ENCODE measurements around the gene CCSER2. TPM values are rescaled to one million over a fixed set of nuclear protein-coding genes. Genes with fewer than 3 reads are reported as not detected.

The CCSER2 gene
- total RNA-seq, 2 experiments from 2014 or later, result 56.9 to 57.5 TPM

DNA sequence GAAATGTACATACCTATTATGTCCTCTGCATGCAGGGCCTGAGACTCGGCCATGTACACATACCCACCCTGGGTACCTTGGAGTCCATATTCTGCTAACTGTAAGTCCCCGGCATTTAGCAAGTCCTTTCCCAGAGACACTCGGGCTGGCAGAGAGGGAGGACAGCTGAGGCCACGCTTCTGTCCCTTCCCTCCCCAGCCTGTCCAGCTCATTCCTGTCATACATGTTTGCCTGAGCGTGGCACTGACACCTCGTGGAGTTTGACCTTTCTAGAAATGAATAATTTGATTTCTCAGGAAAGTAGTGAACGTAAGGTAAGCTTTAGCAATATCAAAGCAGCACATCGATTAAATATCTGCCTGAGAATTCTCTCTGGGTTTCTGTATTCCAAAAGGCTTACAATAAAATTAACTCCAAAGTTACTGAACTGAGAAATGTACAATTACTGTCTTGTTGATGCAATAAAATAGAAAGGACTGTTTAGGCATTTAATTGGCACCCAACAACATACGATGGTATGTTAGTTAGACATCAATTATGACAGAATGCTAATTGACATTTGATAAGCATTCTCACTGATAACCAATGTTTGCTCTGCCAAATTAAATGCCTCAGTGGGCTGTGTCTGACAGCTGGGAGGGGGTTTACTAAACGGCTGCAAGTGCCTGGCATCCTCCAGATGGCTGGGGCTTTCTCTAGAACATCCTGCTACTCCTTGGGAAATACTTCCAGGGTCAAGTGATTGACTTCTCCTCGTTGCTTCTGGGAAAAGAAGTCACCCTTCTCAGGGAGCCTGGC lies 221.2 kb downstream of the CCSER2 start:
- no peaks in the 10 kb centered on the region for H3K36me3 Mint-ChIP-seq (ENCODE audit: low read depth)

GRCh38 chr10:84550756-84551436 lies 222.5 kb downstream of the CCSER2 start:
- ATAC-seq, result no peak
- intact Hi-C loops (cut with micrococcal nuclease), result no loop called here
- no peak for DNase-seq
- POLR2A ChIA-PET, result no interaction called here
- Mint-ChIP-seq H3K27me3 (peaks cover 9% of the 10 kb centered on the region), H3K36me3 (ENCODE audit: low read depth) (no peaks in the 10 kb centered on the region), H3K4me3 (no peak overlapping the region), H3K4me1 (ENCODE audit: low read depth) (no peaks in the 10 kb centered on the region), H3K9me3 (no peaks in the 10 kb centered on the region), H3K27ac (no peak overlapping the region)
- CTCF ChIA-PET, result interaction anchor here (0.6 to 4.8 kb wide), 5 partner anchors 13 to 348 kb away, joined by 3 to 60 read pairs (median 8); no protein-coding TSS in a partner anchor
- TF ChIP-seq, protein P1, sequence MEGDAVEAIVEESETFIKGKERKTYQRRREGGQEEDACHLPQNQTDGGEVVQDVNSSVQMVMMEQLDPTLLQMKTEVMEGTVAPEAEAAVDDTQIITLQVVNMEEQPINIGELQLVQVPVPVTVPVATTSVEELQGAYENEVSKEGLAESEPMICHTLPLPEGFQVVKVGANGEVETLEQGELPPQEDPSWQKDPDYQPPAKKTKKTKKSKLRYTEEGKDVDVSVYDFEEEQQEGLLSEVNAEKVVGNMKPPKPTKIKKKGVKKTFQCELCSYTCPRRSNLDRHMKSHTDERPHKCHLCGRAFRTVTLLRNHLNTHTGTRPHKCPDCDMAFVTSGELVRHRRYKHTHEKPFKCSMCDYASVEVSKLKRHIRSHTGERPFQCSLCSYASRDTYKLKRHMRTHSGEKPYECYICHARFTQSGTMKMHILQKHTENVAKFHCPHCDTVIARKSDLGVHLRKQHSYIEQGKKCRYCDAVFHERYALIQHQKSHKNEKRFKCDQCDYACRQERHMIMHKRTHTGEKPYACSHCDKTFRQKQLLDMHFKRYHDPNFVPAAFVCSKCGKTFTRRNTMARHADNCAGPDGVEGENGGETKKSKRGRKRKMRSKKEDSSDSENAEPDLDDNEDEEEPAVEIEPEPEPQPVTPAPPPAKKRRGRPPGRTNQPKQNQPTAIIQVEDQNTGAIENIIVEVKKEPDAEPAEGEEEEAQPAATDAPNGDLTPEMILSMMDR (IDR thresholded peaks at IDR 0.05), result no peak

More for the DNA sequence above, 221.2 kb downstream of the CCSER2 start:
- peaks cover 9% of the 10 kb centered on the region for H3K27me3 Mint-ChIP-seq
- ChIA-PET POLR2A (interaction anchor here (0.7 kb wide), 1 partner anchor 83 kb away, joined by 3 read pairs; no protein-coding TSS in a partner anchor), CTCF (interaction anchor here (0.9 to 4.8 kb wide), 6 partner anchors 11 to 349 kb away, joined by 3 to 60 read pairs (median 4); no protein-coding TSS in a partner anchor)
- no peak overlapping the region for H3K4me3 Mint-ChIP-seq
- intact Hi-C loops (cut with micrococcal nuclease), result no loop called here
- DNase-seq (no peak), ATAC-seq (no peak)
- TF ChIP-seq, protein P1 (IDR thresholded peaks at IDR 0.05), result no peak
- no peaks in the 10 kb centered on the region for H3K4me1 Mint-ChIP-seq (ENCODE audit: low read depth)
- no peak overlapping the region for H3K27ac Mint-ChIP-seq
- H3K9me3 Mint-ChIP-seq, result no peaks in the 10 kb centered on the region

DNA sequence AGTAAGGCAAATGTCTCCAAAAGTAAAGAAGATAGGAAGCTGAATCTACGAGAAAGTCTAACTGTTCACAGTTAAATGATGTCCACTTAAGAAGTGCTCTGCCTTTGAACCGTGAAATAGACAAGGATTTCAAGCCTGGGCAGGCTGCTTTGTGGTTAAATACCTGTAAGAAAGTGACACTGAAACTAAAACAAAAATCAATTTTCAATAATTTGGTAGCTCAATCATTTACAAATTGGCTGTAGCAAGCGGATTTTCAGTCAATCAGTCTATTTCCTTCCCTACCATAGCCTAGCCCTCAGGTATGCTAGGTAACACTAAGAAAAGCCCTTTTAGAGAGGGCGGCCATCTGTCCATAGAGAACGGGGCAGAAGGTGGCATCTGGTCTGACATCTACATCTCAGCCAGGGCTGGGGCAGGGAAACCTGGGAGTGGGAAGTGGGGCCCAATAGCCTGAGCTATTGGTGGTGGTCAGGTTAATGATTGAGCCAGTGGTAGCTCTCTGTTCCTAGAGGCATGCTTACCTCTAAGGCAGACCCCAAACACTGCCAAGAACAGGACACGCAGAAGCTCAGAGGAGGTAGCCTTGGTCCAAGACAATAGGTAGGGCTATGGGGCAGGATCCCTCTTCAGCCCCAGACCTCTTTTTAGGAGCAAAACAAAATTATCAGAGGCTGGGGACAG lies 223.2 kb downstream of the CCSER2 start:
- H3K36me3 Mint-ChIP-seq (ENCODE audit: low read depth), result no peaks in the 10 kb centered on the region
- H3K27ac Mint-ChIP-seq, result no peak overlapping the region
- H3K9me3 Mint-ChIP-seq, result no peaks in the 10 kb centered on the region
- H3K4me1 Mint-ChIP-seq (ENCODE audit: low read depth), result no peaks in the 10 kb centered on the region
- DNase-seq, result no peak
- no peak overlapping the region for H3K4me3 Mint-ChIP-seq
- H3K27me3 Mint-ChIP-seq, result peaks cover 9% of the 10 kb centered on the region
- TF ChIP-seq, protein P1 (IDR thresholded peaks at IDR 0.05), result no peak
- ChIA-PET CTCF (interaction anchor here (0.6 to 2.1 kb wide), 3 partner anchors 12 to 78 kb away, joined by 3 to 8 read pairs (median 8); no protein-coding TSS in a partner anchor), POLR2A (no interaction called here)
- ATAC-seq, result no peak
- intact Hi-C loops (cut with micrococcal nuclease), result no loop called here

DNA sequence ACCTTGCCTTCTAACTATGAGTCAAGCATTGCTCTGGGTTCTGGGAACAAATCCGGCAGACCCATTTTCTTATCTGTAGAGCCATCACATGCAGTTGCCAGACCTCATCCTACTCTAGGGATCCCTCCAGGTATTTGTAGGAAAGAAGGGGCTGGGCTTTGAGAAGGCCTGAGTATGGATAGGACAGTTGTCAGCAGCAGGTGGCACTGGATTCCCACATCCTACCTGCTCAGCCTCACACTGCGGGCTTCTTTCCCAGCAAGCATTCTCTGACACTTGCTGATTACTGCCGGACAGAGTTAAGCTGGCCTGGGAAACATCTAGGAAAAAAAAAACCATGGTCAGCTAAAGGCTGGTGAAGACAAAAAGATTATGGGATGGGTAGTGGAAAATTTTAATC lies 224.1 kb downstream of the CCSER2 start:
- POLR2A ChIA-PET, result no interaction called here
- no peaks in the 10 kb centered on the region for H3K4me1 Mint-ChIP-seq (ENCODE audit: low read depth)
- H3K36me3 Mint-ChIP-seq (ENCODE audit: low read depth), result no peaks in the 10 kb centered on the region
- H3K9me3 Mint-ChIP-seq, result no peaks in the 10 kb centered on the region
- no peak for ATAC-seq
- intact Hi-C loops (cut with micrococcal nuclease), result no loop called here
- H3K27me3 Mint-ChIP-seq, result peaks cover 9% of the 10 kb centered on the region
- H3K27ac Mint-ChIP-seq, result no peak overlapping the region
- TF ChIP-seq, protein P1 (IDR thresholded peaks at IDR 0.05), result no peak
- no peak overlapping the region for H3K4me3 Mint-ChIP-seq
- CTCF ChIA-PET, result interaction anchor here (1.1 to 2.1 kb wide), 2 partner anchors 13 to 15 kb away, joined by 8 read pairs; no protein-coding TSS in a partner anchor
- DNase-seq, result no peak

Measured in activated CD8-positive, alpha-beta T cell treated with anti-CD3 and anti-CD28 coated beads for 36 hours (primary cell).